Measurements from ENCODE around the gene NT5E.

The NT5E gene

GRCh38 chr6:85452441-85452881 lies 2.6 kb downstream of the NT5E start:
- TF ChIP-seq CTCF (conservative IDR thresholded peaks at IDR 0.05; ENCODE audit: low read length) = no peak
- DNase-seq (ENCODE audit: low read depth) = peak; percentile 86
- H3K4me3 ChIP-seq (ENCODE audit: low read length) = peak overlapping the region; percentile 88

GRCh38 chr6:85453052-85453451 lies 3.2 kb downstream of the NT5E start:
- TF ChIP-seq CTCF (conservative IDR thresholded peaks at IDR 0.05; ENCODE audit: low read length) = no peak
- peak overlapping the region; percentile 88 for H3K4me3 ChIP-seq (ENCODE audit: low read length)
- no peak for DNase-seq (ENCODE audit: low read depth)

DNA sequence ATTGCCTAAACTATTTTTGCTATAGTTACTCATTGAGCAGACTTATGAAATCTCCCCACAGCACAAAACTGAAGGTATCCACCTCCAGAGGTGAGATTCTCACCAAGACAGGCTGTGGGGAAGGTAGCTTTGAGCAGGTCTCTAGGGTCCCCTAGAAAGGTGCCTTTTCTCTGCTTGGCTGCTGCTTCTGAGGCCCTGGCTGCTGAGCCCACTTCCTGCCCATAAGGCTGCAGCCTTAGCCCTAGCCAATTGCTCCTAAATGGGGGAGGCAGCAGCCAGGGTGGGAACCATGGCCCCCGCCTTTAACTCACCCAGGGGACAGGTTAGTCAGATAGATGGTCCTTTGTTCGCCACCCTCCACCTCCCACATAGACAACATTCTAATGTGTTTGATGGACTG lies 3.6 kb downstream of the NT5E start:
- H3K4me3 ChIP-seq (ENCODE audit: low read length) = peak overlapping the region; percentile 88
- DNase-seq (ENCODE audit: low read depth) = no peak
- no peak for TF ChIP-seq CTCF (conservative IDR thresholded peaks at IDR 0.05; ENCODE audit: low read length)

DNA sequence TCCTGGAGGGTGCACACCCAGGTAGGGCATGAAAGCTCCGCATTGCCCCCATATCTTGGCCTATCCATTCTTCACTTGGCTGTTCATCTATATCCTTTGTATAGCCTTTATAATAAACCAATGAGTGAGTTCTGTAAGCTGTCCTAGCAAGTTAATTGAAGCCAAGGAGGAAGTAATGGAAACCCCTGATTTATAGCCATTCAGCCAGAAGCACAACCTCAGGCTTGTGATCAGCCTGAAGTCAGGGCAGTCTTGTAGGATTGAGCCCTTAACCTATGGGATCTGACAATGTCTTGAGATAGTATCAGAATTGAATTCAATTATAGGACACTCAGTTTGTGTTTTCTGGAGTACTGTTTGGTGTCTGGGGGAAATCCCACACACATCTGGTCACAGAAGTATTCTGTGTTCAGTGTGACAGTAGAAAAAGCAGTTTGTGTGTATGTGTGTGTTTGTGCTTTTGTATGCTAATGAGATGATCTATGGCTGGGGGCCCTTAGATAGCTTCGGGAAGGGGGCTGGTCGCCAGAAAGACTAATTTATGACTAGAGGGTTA lies 5.7 kb downstream of the NT5E start:
- DNase-seq (ENCODE audit: low read depth) = no peak
- H3K4me3 ChIP-seq (ENCODE audit: low read length) = no peak overlapping the region
- no peak for TF ChIP-seq CTCF (conservative IDR thresholded peaks at IDR 0.05; ENCODE audit: low read length)

DNA sequence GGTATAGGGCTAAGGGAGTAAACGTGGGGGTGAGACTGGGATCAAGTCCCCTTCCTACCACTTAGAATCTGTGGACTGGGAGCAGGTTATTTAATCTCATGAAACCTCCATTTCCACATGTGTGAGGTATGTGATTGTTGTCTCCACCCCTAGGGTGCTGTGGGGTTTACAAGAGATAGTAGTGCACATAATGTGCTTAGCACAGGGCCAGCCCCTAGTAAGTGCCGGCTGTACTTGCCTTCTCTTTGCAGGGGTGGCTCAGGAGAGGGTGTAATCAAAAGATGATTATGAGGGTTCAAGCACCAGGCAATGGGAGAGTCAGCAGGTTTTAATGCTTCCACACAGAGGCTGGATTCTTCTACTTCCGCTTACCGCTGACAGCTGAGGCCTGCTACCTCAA lies 6.9 kb downstream of the NT5E start:
- TF ChIP-seq CTCF (conservative IDR thresholded peaks at IDR 0.05; ENCODE audit: low read length) = no peak
- H3K4me3 ChIP-seq (ENCODE audit: low read length) = no peak overlapping the region
- DNase-seq (ENCODE audit: low read depth) = no peak

GRCh38 chr6:85458184-85458583 lies 8.3 kb downstream of the NT5E start:
- TF ChIP-seq CTCF (conservative IDR thresholded peaks at IDR 0.05; ENCODE audit: low read length) = no peak
- no peak overlapping the region for H3K4me3 ChIP-seq (ENCODE audit: low read length)
- no peak for DNase-seq (ENCODE audit: low read depth)

GRCh38 chr6:85458782-85459181 lies 8.9 kb downstream of the NT5E start:
- peak; percentile 49 for DNase-seq (ENCODE audit: low read depth)
- TF ChIP-seq CTCF (conservative IDR thresholded peaks at IDR 0.05; ENCODE audit: low read length) = no peak
- H3K4me3 ChIP-seq (ENCODE audit: low read length) = no peak overlapping the region

Measured in AG10803 (cell line).